HL-60 (cell line): ENCODE data around the gene DIS3L2.
"Not testable (repeated sequence)": the region's sequence is repeated elsewhere in the genome, so short reads cannot be mapped to it uniquely, and the experiment has no call there.

Source experiments
- DNase-seq, 2 experiments: peaks; one replicate each; pipeline ENCODE4 v3.0.0-alpha.2; 2010 to 2020; ENCODE audit warnings: low read depth in 1 of 2, low spot score in 1 of 2
- H3K27ac ChIP-seq: fragments of 250-450 bp; sonication (Bioruptor Pico); replicated peaks from 2 replicates; pipeline ENCODE4 v1.5.1; 2020; ENCODE audit warnings: mild to moderate bottlenecking, moderate library complexity
- H3K27me3 ChIP-seq: fragments of 250-450 bp; sonication (Bioruptor Pico); 2 replicates; pipeline ENCODE4 v1.5.1; 2021; ENCODE audit warnings: mild to moderate bottlenecking, moderate library complexity; ENCODE audit not compliant: insufficient read depth, poor library complexity, severe bottlenecking
- H3K4me3 ChIP-seq: replicated peaks from 2 replicates; pipeline ENCODE4 v1.5.1; 2011; ENCODE audit warnings: mild to moderate bottlenecking, control low read depth, low read length; ENCODE audit not compliant: insufficient read depth
- GABPA ChIP-seq: IDR thresholded peaks from 2 replicates; pipeline ENCODE4 v1.6.1; 2012; ENCODE audit warnings: low read depth
- POLR2AphosphoS5 ChIP-seq: IDR thresholded peaks from 2 replicates; pipeline ENCODE4 v1.6.1; 2012; ENCODE audit warnings: low read depth
- SPI1 ChIP-seq: IDR thresholded peaks from 2 replicates; pipeline ENCODE4 v1.6.1; 2012; ENCODE audit warnings: low read depth, mild to moderate bottlenecking, borderline replicate concordance
- TF ChIP-seq, protein P1 (sequence below): IDR thresholded peaks from 2 replicates; pipeline ENCODE4 v1.6.1; 2012; ENCODE audit warnings: low read depth; ENCODE audit not compliant: insufficient replicate concordance
- TF ChIP-seq, protein P2 (sequence below): IDR thresholded peaks from one replicate; pipeline ENCODE4 v1.5.1; 2011; ENCODE audit warnings: low read length, control low read depth, inconsistent platforms; ENCODE audit not compliant: insufficient read depth

DIS3L2 gene

DNA sequence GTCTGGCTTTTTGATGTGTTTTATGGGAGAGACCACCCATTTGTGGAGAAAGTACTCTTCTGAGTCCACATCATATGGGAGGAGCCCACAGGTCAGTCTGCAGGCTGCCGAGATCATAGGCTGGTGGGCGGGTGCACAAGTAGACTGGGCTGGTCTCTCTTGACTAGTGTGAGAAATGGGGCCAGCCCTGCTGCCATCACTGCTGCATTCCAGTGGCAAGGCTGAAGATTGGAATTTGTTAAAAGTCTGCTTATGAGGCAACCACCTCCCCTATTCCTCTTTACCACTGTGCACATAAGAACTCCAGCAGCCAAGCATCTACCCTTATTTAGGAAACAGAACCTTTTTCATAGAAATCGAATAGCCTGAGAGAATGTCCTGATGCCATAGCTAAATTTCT is 200.7 kb downstream of the DIS3L2 start:
- no peaks in the 10 kb centered on the region for H3K27me3 ChIP-seq
- no peak overlapping the region for H3K4me3 ChIP-seq
- TF ChIP-seq, protein P1, sequence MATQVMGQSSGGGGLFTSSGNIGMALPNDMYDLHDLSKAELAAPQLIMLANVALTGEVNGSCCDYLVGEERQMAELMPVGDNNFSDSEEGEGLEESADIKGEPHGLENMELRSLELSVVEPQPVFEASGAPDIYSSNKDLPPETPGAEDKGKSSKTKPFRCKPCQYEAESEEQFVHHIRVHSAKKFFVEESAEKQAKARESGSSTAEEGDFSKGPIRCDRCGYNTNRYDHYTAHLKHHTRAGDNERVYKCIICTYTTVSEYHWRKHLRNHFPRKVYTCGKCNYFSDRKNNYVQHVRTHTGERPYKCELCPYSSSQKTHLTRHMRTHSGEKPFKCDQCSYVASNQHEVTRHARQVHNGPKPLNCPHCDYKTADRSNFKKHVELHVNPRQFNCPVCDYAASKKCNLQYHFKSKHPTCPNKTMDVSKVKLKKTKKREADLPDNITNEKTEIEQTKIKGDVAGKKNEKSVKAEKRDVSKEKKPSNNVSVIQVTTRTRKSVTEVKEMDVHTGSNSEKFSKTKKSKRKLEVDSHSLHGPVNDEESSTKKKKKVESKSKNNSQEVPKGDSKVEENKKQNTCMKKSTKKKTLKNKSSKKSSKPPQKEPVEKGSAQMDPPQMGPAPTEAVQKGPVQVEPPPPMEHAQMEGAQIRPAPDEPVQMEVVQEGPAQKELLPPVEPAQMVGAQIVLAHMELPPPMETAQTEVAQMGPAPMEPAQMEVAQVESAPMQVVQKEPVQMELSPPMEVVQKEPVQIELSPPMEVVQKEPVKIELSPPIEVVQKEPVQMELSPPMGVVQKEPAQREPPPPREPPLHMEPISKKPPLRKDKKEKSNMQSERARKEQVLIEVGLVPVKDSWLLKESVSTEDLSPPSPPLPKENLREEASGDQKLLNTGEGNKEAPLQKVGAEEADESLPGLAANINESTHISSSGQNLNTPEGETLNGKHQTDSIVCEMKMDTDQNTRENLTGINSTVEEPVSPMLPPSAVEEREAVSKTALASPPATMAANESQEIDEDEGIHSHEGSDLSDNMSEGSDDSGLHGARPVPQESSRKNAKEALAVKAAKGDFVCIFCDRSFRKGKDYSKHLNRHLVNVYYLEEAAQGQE = no peak
- TF ChIP-seq, protein P2, sequence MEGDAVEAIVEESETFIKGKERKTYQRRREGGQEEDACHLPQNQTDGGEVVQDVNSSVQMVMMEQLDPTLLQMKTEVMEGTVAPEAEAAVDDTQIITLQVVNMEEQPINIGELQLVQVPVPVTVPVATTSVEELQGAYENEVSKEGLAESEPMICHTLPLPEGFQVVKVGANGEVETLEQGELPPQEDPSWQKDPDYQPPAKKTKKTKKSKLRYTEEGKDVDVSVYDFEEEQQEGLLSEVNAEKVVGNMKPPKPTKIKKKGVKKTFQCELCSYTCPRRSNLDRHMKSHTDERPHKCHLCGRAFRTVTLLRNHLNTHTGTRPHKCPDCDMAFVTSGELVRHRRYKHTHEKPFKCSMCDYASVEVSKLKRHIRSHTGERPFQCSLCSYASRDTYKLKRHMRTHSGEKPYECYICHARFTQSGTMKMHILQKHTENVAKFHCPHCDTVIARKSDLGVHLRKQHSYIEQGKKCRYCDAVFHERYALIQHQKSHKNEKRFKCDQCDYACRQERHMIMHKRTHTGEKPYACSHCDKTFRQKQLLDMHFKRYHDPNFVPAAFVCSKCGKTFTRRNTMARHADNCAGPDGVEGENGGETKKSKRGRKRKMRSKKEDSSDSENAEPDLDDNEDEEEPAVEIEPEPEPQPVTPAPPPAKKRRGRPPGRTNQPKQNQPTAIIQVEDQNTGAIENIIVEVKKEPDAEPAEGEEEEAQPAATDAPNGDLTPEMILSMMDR = no peak
- TF ChIP-seq SPI1 (no peak), POLR2AphosphoS5 (no peak), GABPA (no peak)
- DNase-seq = no peak
- H3K27ac ChIP-seq = no peak overlapping the region

DNA sequence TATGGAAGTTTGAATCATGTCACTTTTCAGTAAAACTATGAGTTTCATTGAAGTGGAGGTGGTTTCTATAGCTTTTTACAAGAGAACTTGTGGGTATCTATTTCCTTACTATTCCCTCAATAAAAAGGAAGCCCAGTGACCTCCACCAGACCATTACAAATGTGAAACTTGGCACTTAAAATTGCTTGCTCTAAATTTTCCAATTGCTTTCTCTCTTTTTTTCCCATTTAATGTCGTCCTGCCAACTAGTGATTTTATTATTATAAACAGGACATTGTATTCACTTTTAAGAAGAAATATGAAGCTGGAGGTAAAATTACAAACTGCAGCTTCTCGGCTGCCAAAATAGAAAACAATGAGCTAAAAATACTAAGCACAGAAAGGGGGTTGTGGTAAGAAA is 208.9 kb downstream of the DIS3L2 start:
- TF ChIP-seq SPI1 = no peak
- TF ChIP-seq, protein P2 = no peak
- TF ChIP-seq POLR2AphosphoS5 = no peak
- TF ChIP-seq, protein P1 = no peak
- no peak for TF ChIP-seq GABPA
- Histone ChIP-seq H3K4me3 (no peak overlapping the region), H3K27ac (no peak overlapping the region), H3K27me3 (no peaks in the 10 kb centered on the region)
- DNase-seq = no peak

GRCh38 chr2:232174662-232175061 is 213.1 kb downstream of the DIS3L2 start:
- TF ChIP-seq SPI1 (no peak), GABPA (no peak), POLR2AphosphoS5 (no peak)
- TF ChIP-seq, protein P2 = no peak
- TF ChIP-seq, protein P1 = no peak
- DNase-seq = no peak
- Histone ChIP-seq H3K27me3 (no peaks in the 10 kb centered on the region), H3K4me3 (no peak overlapping the region), H3K27ac (no peak overlapping the region)

- not testable (repeated sequence) for DNase-seq, H3K4me3 ChIP-seq, H3K27me3 ChIP-seq, H3K27ac ChIP-seq
Measured at GRCh38 chr2:232176587-232176986, 215.1 kb downstream of the DIS3L2 start.
